ENCODE measurements around the gene SEC24C. TPM values are rescaled to one million over a fixed set of nuclear protein-coding genes. Genes with fewer than 3 reads are reported as not detected.
A peak's percentile ranks its signal among the peaks of the same experiment; 100 is the strongest.

Gene SEC24C
- total RNA-seq, 1 donor from 2014 or later: 36.0 TPM

GRCh38 chr10:73819513-73820093 lies 75.4 kb downstream of the SEC24C start:
- no peak for DNase-seq (ENCODE audit: low spot score)
- Mint-ChIP-seq H3K4me1 (no peaks in the 10 kb centered on the region), H3K9me3 (no peaks in the 10 kb centered on the region), H3K4me3 (no peak overlapping the region), H3K27ac (no peak overlapping the region), H3K27me3 (ENCODE audit: insufficient read depth, low read depth) (peaks cover 3% of the 10 kb centered on the region), H3K36me3 (peaks cover 10% of the 10 kb centered on the region)
- H3K9ac ChIP-seq: no peak overlapping the region
- H3F3A ChIP-seq (ENCODE audit: low read depth): no peaks in the 10 kb centered on the region
- H3K4me3 ChIP-seq: no peak overlapping the region
- H2AFZ ChIP-seq (replicated peaks): no peak overlapping the region
- no peaks in the 10 kb centered on the region for H3K36me3 ChIP-seq
- no peaks in the 10 kb centered on the region for H3K79me2 ChIP-seq (ENCODE audit: low read depth)
- TF ChIP-seq EZH2phosphoT487 (IDR thresholded peaks at IDR 0.05): no peak
- TF ChIP-seq CTCF (IDR thresholded peaks at IDR 0.05): peak; percentile 8
- H3K4me2 ChIP-seq: no peak overlapping the region
- no peaks in the 10 kb centered on the region for H3K4me1 ChIP-seq
- H4K20me1 ChIP-seq (ENCODE audit: low read depth): no peaks in the 10 kb centered on the region
- no peaks in the 10 kb centered on the region for H3K27me3 ChIP-seq
- no peaks in the 10 kb centered on the region for H3K9me3 ChIP-seq (ENCODE audit: low read depth)
- H3K27ac ChIP-seq: no peak overlapping the region

Small RNA genes within 50 kb of the gene (small RNA-seq; reads per million reads assigned to genes)
- not detected for gene AC022400.4
- not detected for gene AC022400.9
- gene RNA5SP320: not detected
- gene ZSWIM8-AS1: not detected

Other genes with a start within 250 kb of the SEC24C start
- 31.7 and 47.0 TPM in 2 replicates for gene PPP3CB, start 248.3 kb upstream of the SEC24C start, total RNA-seq (ENCODE audit: low replicate concordance)
- gene USP54, start 153.0 kb upstream of the SEC24C start, total RNA-seq (ENCODE audit: low replicate concordance): 50.6 and 97.2 TPM in 2 replicates
- 1.2 and 1.9 TPM in 2 replicates for gene MYOZ1, start 102.9 kb upstream of the SEC24C start, total RNA-seq (ENCODE audit: low replicate concordance)
- 0.06 and 0.13 TPM in 2 replicates for gene SYNPO2L, start 88.3 kb upstream of the SEC24C start, total RNA-seq (ENCODE audit: low replicate concordance)
- gene AGAP5, start 46.3 kb upstream of the SEC24C start, total RNA-seq (ENCODE audit: low replicate concordance): 8.3 and 9.4 TPM in 2 replicates
- gene CHCHD1, start 37.7 kb downstream of the SEC24C start, total RNA-seq (ENCODE audit: low replicate concordance): 51.3 and 66.7 TPM in 2 replicates
- gene ZSWIM8, start 41.2 kb downstream of the SEC24C start, total RNA-seq (ENCODE audit: low replicate concordance): 30.5 and 38.1 TPM in 2 replicates
- gene NDST2, start 67.2 kb downstream of the SEC24C start, total RNA-seq (ENCODE audit: low replicate concordance): 12.4 and 32.1 TPM in 2 replicates
- 35.0 and 36.6 TPM in 2 replicates for gene CAMK2G, start 130.2 kb downstream of the SEC24C start, total RNA-seq (ENCODE audit: low replicate concordance)
- 7.6 and 10.7 TPM in 2 replicates for gene PLAU, start 166.8 kb downstream of the SEC24C start, total RNA-seq (ENCODE audit: low replicate concordance)

Measured in neural progenitor cell (in vitro differentiated cells).